ENCODE measurements around the gene LIPC.

LIPC gene

GRCh38 chr15:58393241-58393662 lies 38.5 kb upstream of the LIPC start:
- Histone ChIP-seq H2AK5ac (ENCODE audit: low read depth, low read length) (no peak overlapping the region), H2AFZ (ENCODE audit: low read length) (peak overlapping the region; percentile 53), H3K18ac (ENCODE audit: low read length) (no peak overlapping the region), H3K27ac (replicated peaks; ENCODE audit: low read length) (peak overlapping the region; percentile 48), H3K14ac (ENCODE audit: low read length) (no peak overlapping the region), H3K79me1 (ENCODE audit: low read depth, low read length) (no peaks in the 10 kb centered on the region), H3K36me3 (replicated peaks in 1 of 2; ENCODE audit: control insufficient read depth in 2 of 2, insufficient read depth in 2 of 2, low read length in 2 of 2) (no peaks in the 10 kb centered on the region), H2BK15ac (ENCODE audit: low read length) (no peak overlapping the region), H2BK120ac (ENCODE audit: low read depth, low read length) (no peak overlapping the region), H3K23ac (ENCODE audit: low read depth, low read length, poor library complexity) (no peak overlapping the region), H4K91ac (ENCODE audit: low read depth, low read length, poor library complexity) (no peak overlapping the region), H3K4me3 (ENCODE audit: low read length in 2 of 2) (no peak overlapping the region), H3K9me3 (replicated peaks in 1 of 2; ENCODE audit: control insufficient read depth in 2 of 2, insufficient read depth in 1 of 2, low read depth in 1 of 2, low read length in 2 of 2) (no peaks in the 10 kb centered on the region), H2BK12ac (ENCODE audit: low read length) (no peak overlapping the region), H3K4ac (ENCODE audit: low read length) (no peak overlapping the region), H3K9ac (ENCODE audit: low read depth, low read length, poor library complexity) (no peak overlapping the region), H4K8ac (ENCODE audit: low read depth, low read length) (no peak overlapping the region), H3K4me1 (ENCODE audit: control insufficient read depth in 2 of 2, insufficient read depth in 1 of 2, low read depth in 1 of 2, low read length in 2 of 2) (peaks cover 13% of the 10 kb centered on the region in 2 donors), H3K4me2 (ENCODE audit: insufficient read depth, low read length, poor library complexity, severe bottlenecking) (peak overlapping the region; percentile 26), H3K27me3 (ENCODE audit: control insufficient read depth in 3 of 3, insufficient read depth in 3 of 3, low read depth in 1 of 3, low read length in 3 of 3) (no peaks in the 10 kb centered on the region), H2BK5ac (ENCODE audit: low read length) (no peak overlapping the region)
- no CpG with 5 or more reads among the region's 5 CpGs for WGBS, 2 donors (ENCODE audit: extremely low coverage in 2 of 2, insufficient read length in 2 of 2, insufficient replicate concordance in 1 of 2)
- DNase-seq (ENCODE audit: low spot score): no peak

- no peak overlapping the region for H2BK5ac ChIP-seq (ENCODE audit: low read length)
- DNase-seq (ENCODE audit: low spot score): no peak
- no peak overlapping the region for H4K8ac ChIP-seq (ENCODE audit: low read depth, low read length)
- H2BK120ac ChIP-seq (ENCODE audit: low read depth, low read length): no peak overlapping the region
- no peak overlapping the region for H2BK15ac ChIP-seq (ENCODE audit: low read length)
- H3K27me3 ChIP-seq (ENCODE audit: control insufficient read depth in 3 of 3, insufficient read depth in 3 of 3, low read depth in 1 of 3, low read length in 3 of 3): no peaks in the 10 kb centered on the region
- H3K14ac ChIP-seq (ENCODE audit: low read length): no peak overlapping the region
- no peak overlapping the region for H3K4ac ChIP-seq (ENCODE audit: low read length)
- no peaks in the 10 kb centered on the region for H3K36me3 ChIP-seq (replicated peaks in 1 of 2; ENCODE audit: control insufficient read depth in 2 of 2, insufficient read depth in 2 of 2, low read length in 2 of 2)
- H3K23ac ChIP-seq (ENCODE audit: low read depth, low read length, poor library complexity): no peak overlapping the region
- no peak overlapping the region for H3K9ac ChIP-seq (ENCODE audit: low read depth, low read length, poor library complexity)
- no peak overlapping the region for H2AK5ac ChIP-seq (ENCODE audit: low read depth, low read length)
- no peaks in the 10 kb centered on the region for H3K9me3 ChIP-seq (replicated peaks in 1 of 2; ENCODE audit: control insufficient read depth in 2 of 2, insufficient read depth in 1 of 2, low read depth in 1 of 2, low read length in 2 of 2)
- H3K4me2 ChIP-seq (ENCODE audit: insufficient read depth, low read length, poor library complexity, severe bottlenecking): no peak overlapping the region
- no CpG with 5 or more reads among the region's 3 CpGs for WGBS, 2 donors (ENCODE audit: extremely low coverage in 2 of 2, insufficient read length in 2 of 2, insufficient replicate concordance in 1 of 2)
- H2AFZ ChIP-seq (ENCODE audit: low read length): no peak overlapping the region
- peaks cover 13 to 18% of the 10 kb centered on the region in 2 donors for H3K4me1 ChIP-seq (ENCODE audit: control insufficient read depth in 2 of 2, insufficient read depth in 1 of 2, low read depth in 1 of 2, low read length in 2 of 2)
- no peaks in the 10 kb centered on the region for H3K79me1 ChIP-seq (ENCODE audit: low read depth, low read length)
- no peak overlapping the region for H3K27ac ChIP-seq (replicated peaks; ENCODE audit: low read length)
- H3K4me3 ChIP-seq (ENCODE audit: low read length in 2 of 2): no peak overlapping the region
- no peak overlapping the region for H3K18ac ChIP-seq (ENCODE audit: low read length)
- H2BK12ac ChIP-seq (ENCODE audit: low read length): no peak overlapping the region
- H4K91ac ChIP-seq (ENCODE audit: low read depth, low read length, poor library complexity): no peak overlapping the region
Measured at GRCh38 chr15:58396181-58396580, 35.6 kb upstream of the LIPC start.

GRCh38 chr15:58398071-58398470 lies 33.7 kb upstream of the LIPC start:
- no peak overlapping the region for H2BK15ac ChIP-seq (ENCODE audit: low read length)
- H3K4me1 ChIP-seq (ENCODE audit: control insufficient read depth in 2 of 2, insufficient read depth in 1 of 2, low read depth in 1 of 2, low read length in 2 of 2): peaks cover under 1 to 10% of the 10 kb centered on the region in 2 donors
- H2BK5ac ChIP-seq (ENCODE audit: low read length): no peak overlapping the region
- H4K8ac ChIP-seq (ENCODE audit: low read depth, low read length): no peak overlapping the region
- peak overlapping the region; percentile 5 for H2AFZ ChIP-seq (ENCODE audit: low read length)
- H3K4ac ChIP-seq (ENCODE audit: low read length): no peak overlapping the region
- H3K27ac ChIP-seq (replicated peaks; ENCODE audit: low read length): no peak overlapping the region
- no peak overlapping the region for H3K14ac ChIP-seq (ENCODE audit: low read length)
- no peaks in the 10 kb centered on the region for H3K9me3 ChIP-seq (replicated peaks in 1 of 2; ENCODE audit: control insufficient read depth in 2 of 2, insufficient read depth in 1 of 2, low read depth in 1 of 2, low read length in 2 of 2)
- H3K27me3 ChIP-seq (ENCODE audit: control insufficient read depth in 3 of 3, insufficient read depth in 3 of 3, low read depth in 1 of 3, low read length in 3 of 3): no peaks in the 10 kb centered on the region
- no peaks in the 10 kb centered on the region for H3K79me1 ChIP-seq (ENCODE audit: low read depth, low read length)
- no peak overlapping the region for H3K4me3 ChIP-seq (ENCODE audit: low read length in 2 of 2)
- H4K91ac ChIP-seq (ENCODE audit: low read depth, low read length, poor library complexity): no peak overlapping the region
- H3K4me2 ChIP-seq (ENCODE audit: insufficient read depth, low read length, poor library complexity, severe bottlenecking): no peak overlapping the region
- no peak overlapping the region for H2BK120ac ChIP-seq (ENCODE audit: low read depth, low read length)
- no peak overlapping the region for H2BK12ac ChIP-seq (ENCODE audit: low read length)
- H3K9ac ChIP-seq (ENCODE audit: low read depth, low read length, poor library complexity): no peak overlapping the region
- H3K18ac ChIP-seq (ENCODE audit: low read length): no peak overlapping the region
- H3K23ac ChIP-seq (ENCODE audit: low read depth, low read length, poor library complexity): no peak overlapping the region
- H3K36me3 ChIP-seq (replicated peaks in 1 of 2; ENCODE audit: control insufficient read depth in 2 of 2, insufficient read depth in 2 of 2, low read length in 2 of 2): no peaks in the 10 kb centered on the region
- DNase-seq (ENCODE audit: low spot score): no peak
- H2AK5ac ChIP-seq (ENCODE audit: low read depth, low read length): no peak overlapping the region
- no CpG with 5 or more reads among the region's 1 CpG for WGBS, 2 donors (ENCODE audit: extremely low coverage in 2 of 2, insufficient read length in 2 of 2, insufficient replicate concordance in 1 of 2)

GRCh38 chr15:58398643-58399042 lies 33.1 kb upstream of the LIPC start:
- no CpG with 5 or more reads among the region's 6 CpGs for WGBS, 2 donors (ENCODE audit: extremely low coverage in 2 of 2, insufficient read length in 2 of 2, insufficient replicate concordance in 1 of 2)
- no peaks in the 10 kb centered on the region for H3K9me3 ChIP-seq (replicated peaks in 1 of 2; ENCODE audit: control insufficient read depth in 2 of 2, insufficient read depth in 1 of 2, low read depth in 1 of 2, low read length in 2 of 2)
- no peak overlapping the region for H4K8ac ChIP-seq (ENCODE audit: low read depth, low read length)
- no peak overlapping the region for H3K27ac ChIP-seq (replicated peaks; ENCODE audit: low read length)
- H2AFZ ChIP-seq (ENCODE audit: low read length): peak overlapping the region; percentile 5
- no peaks in the 10 kb centered on the region for H3K79me1 ChIP-seq (ENCODE audit: low read depth, low read length)
- H3K36me3 ChIP-seq (replicated peaks in 1 of 2; ENCODE audit: control insufficient read depth in 2 of 2, insufficient read depth in 2 of 2, low read length in 2 of 2): no peaks in the 10 kb centered on the region
- no peak overlapping the region for H3K4ac ChIP-seq (ENCODE audit: low read length)
- no peak overlapping the region for H3K4me3 ChIP-seq (ENCODE audit: low read length in 2 of 2)
- H3K23ac ChIP-seq (ENCODE audit: low read depth, low read length, poor library complexity): no peak overlapping the region
- H3K18ac ChIP-seq (ENCODE audit: low read length): peak overlapping the region; percentile 32
- DNase-seq (ENCODE audit: low spot score): no peak
- no peak overlapping the region for H2BK15ac ChIP-seq (ENCODE audit: low read length)
- no peaks in the 10 kb centered on the region for H3K27me3 ChIP-seq (ENCODE audit: control insufficient read depth in 3 of 3, insufficient read depth in 3 of 3, low read depth in 1 of 3, low read length in 3 of 3)
- no peak overlapping the region for H2BK12ac ChIP-seq (ENCODE audit: low read length)
- peaks cover 0 to 8% of the 10 kb centered on the region in 2 donors for H3K4me1 ChIP-seq (ENCODE audit: control insufficient read depth in 2 of 2, insufficient read depth in 1 of 2, low read depth in 1 of 2, low read length in 2 of 2)
- no peak overlapping the region for H2BK5ac ChIP-seq (ENCODE audit: low read length)
- H3K14ac ChIP-seq (ENCODE audit: low read length): no peak overlapping the region
- no peak overlapping the region for H3K4me2 ChIP-seq (ENCODE audit: insufficient read depth, low read length, poor library complexity, severe bottlenecking)
- H3K9ac ChIP-seq (ENCODE audit: low read depth, low read length, poor library complexity): no peak overlapping the region
- H2AK5ac ChIP-seq (ENCODE audit: low read depth, low read length): no peak overlapping the region
- H2BK120ac ChIP-seq (ENCODE audit: low read depth, low read length): no peak overlapping the region
- no peak overlapping the region for H4K91ac ChIP-seq (ENCODE audit: low read depth, low read length, poor library complexity)

All from neuronal stem cell (in vitro differentiated cells).